HEK293 (cell line): Measurements from ENCODE around the gene GPX4.

Source experiments
- CTCF ChIA-PET: fragments of 350-600 bp; formaldehyde crosslinking; extraction: SDS; loops from one replicate; lab custom pipeline; 2021; ENCODE audit warnings: antibody characterized with exemption; lab: Yijun Ruan, JAX
- POLR2A ChIA-PET: fragments of 300-600 bp; formaldehyde crosslinking; extraction: SDS; loops from one replicate; lab custom pipeline; 2020; ENCODE audit warnings: antibody characterized with exemption, inconsistent platforms; lab: Yijun Ruan, JAX
- H3K27ac ChIP-seq: fragments of 200-500 bp; sonication (Bioruptor generic); 2 replicates; pipeline ENCODE4 v1.5.1; 2014; ENCODE audit warnings: low read depth, low read length, control low read depth, inconsistent platforms; ENCODE audit errors: extremely low read depth
- H3K36me3 ChIP-seq, 2 experiments: fragments of 200-500 bp in 1 of 2; sonication (Bioruptor generic) in 1 of 2; 1 replicate in 1 of 2; 2 replicates in 1 of 2; pipeline ENCODE4 v1.5.1; 2014 to 2017; ENCODE audit warnings: inconsistent platforms in 2 of 2, low read length in 2 of 2; ENCODE audit not compliant: control insufficient read depth in 2 of 2, insufficient read depth in 1 of 2
- H3K4me1 ChIP-seq: fragments of 200-500 bp; sonication (Bioruptor generic); 2 replicates; pipeline ENCODE4 v1.5.1; 2014; ENCODE audit warnings: mild to moderate bottlenecking, low read length, inconsistent platforms; ENCODE audit not compliant: control insufficient read depth, insufficient read depth
- H3K4me3 ChIP-seq: 2 replicates; pipeline ENCODE4 v1.5.1; 2011; ENCODE audit warnings: low read depth, mild to moderate bottlenecking, control low read depth, low read length, moderate library complexity
- H3K9me3 ChIP-seq: fragments of 200-500 bp; sonication (Bioruptor generic); 2 replicates; pipeline ENCODE4 v1.5.1; 2014; ENCODE audit warnings: low read depth, low read length, inconsistent platforms; ENCODE audit not compliant: control insufficient read depth, insufficient read depth
- BCL11B ChIP-seq: fragments of 450-650 bp; formaldehyde crosslinking; IDR thresholded peaks from 2 replicates; pipeline ENCODE4 v1.5.1; 2016; ENCODE audit warnings: low read depth, missing biosample characterization, missing genetic modification characterization
- EGR2 ChIP-seq: fragments of 450-650 bp; formaldehyde crosslinking; IDR thresholded peaks from 2 replicates; pipeline ENCODE4 v1.5.1; 2016; ENCODE audit warnings: low read depth, missing biosample characterization, missing genetic modification characterization
- HIC1 ChIP-seq: fragments of 450-650 bp; formaldehyde crosslinking; IDR thresholded peaks from 2 replicates; pipeline ENCODE4 v1.5.1; 2016; ENCODE audit warnings: missing biosample characterization, missing genetic modification characterization
- KLF1 ChIP-seq: fragments of 450-650 bp; formaldehyde crosslinking; IDR thresholded peaks from 2 replicates; pipeline ENCODE4 v1.5.1; 2016; ENCODE audit warnings: missing biosample characterization, missing genetic modification characterization
- KLF10 ChIP-seq: fragments of 450-650 bp; IDR thresholded peaks from 2 replicates; pipeline ENCODE4 v1.5.1; 2018; ENCODE audit warnings: missing biosample characterization, mild to moderate bottlenecking, missing genetic modification characterization
- KLF16 ChIP-seq: fragments of 450-650 bp; formaldehyde crosslinking; IDR thresholded peaks from 2 replicates; pipeline ENCODE4 v1.5.1; 2017; ENCODE audit warnings: missing biosample characterization, missing genetic modification characterization
- KLF8 ChIP-seq: fragments of 450-650 bp; formaldehyde crosslinking; IDR thresholded peaks from 2 replicates; pipeline ENCODE4 v1.5.1; 2016; ENCODE audit warnings: missing biosample characterization, missing genetic modification characterization
- KLF9 ChIP-seq: fragments of 450-650 bp; formaldehyde crosslinking; IDR thresholded peaks from 2 replicates; pipeline ENCODE4 v1.5.1; 2016; ENCODE audit warnings: missing biosample characterization, missing genetic modification characterization, low read depth
- PATZ1 ChIP-seq: fragments of 450-650 bp; formaldehyde crosslinking; IDR thresholded peaks from 2 replicates; pipeline ENCODE4 v1.5.1; 2016; ENCODE audit warnings: missing biosample characterization, missing genetic modification characterization
- SP2 ChIP-seq: fragments of 450-650 bp; formaldehyde crosslinking; IDR thresholded peaks from 2 replicates; pipeline ENCODE4 v1.5.1; 2016; ENCODE audit warnings: missing biosample characterization, missing genetic modification characterization
- SP3 ChIP-seq: fragments of 450-650 bp; formaldehyde crosslinking; IDR thresholded peaks from 2 replicates; pipeline ENCODE4 v1.5.1; 2016; ENCODE audit warnings: missing biosample characterization, missing genetic modification characterization
- ZFHX2 ChIP-seq: fragments of 450-650 bp; formaldehyde crosslinking; conservative IDR thresholded peaks from 2 replicates; pipeline ENCODE4 v1.5.1; 2016; ENCODE audit warnings: missing biosample characterization, missing genetic modification characterization
- ZNF121 ChIP-seq: fragments of 450-650 bp; formaldehyde crosslinking; IDR thresholded peaks from 2 replicates; pipeline ENCODE4 v1.5.1; 2016; ENCODE audit warnings: missing biosample characterization, missing genetic modification characterization
- ZNF302 ChIP-seq: fragments of 450-650 bp; formaldehyde crosslinking; IDR thresholded peaks from 2 replicates; pipeline ENCODE4 v1.5.1; 2016; ENCODE audit warnings: missing biosample characterization, missing genetic modification characterization, low read depth
- ZNF350 ChIP-seq: fragments of 450-650 bp; formaldehyde crosslinking; IDR thresholded peaks from 2 replicates; pipeline ENCODE4 v1.5.0; 2017; ENCODE audit warnings: missing biosample characterization, mild to moderate bottlenecking, missing genetic modification characterization
- ZNF394 ChIP-seq: fragments of 450-650 bp; formaldehyde crosslinking; IDR thresholded peaks from 2 replicates; pipeline ENCODE4 v1.5.1; 2016; ENCODE audit warnings: missing biosample characterization, missing genetic modification characterization, mild to moderate bottlenecking, moderate library complexity, borderline replicate concordance
- ZNF416 ChIP-seq: fragments of 450-650 bp; formaldehyde crosslinking; IDR thresholded peaks from 2 replicates; pipeline ENCODE4 v1.5.1; 2016; ENCODE audit warnings: missing biosample characterization, missing genetic modification characterization
- ZNF600 ChIP-seq: fragments of 450-650 bp; formaldehyde crosslinking; IDR thresholded peaks from 2 replicates; pipeline ENCODE4 v1.5.1; 2016; ENCODE audit warnings: missing biosample characterization, missing genetic modification characterization
- ZNF639 ChIP-seq: fragments of 450-650 bp; formaldehyde crosslinking; IDR thresholded peaks from 2 replicates; pipeline ENCODE4 v1.5.1; 2016; ENCODE audit warnings: missing biosample characterization, missing genetic modification characterization

GPX4 gene

GRCh38 chr19:1122021-1122971 is 18.5 kb downstream of the GPX4 start:
- CTCF ChIA-PET, result no interaction called here

GRCh38 chr19:1122972-1123363 is 19.2 kb downstream of the GPX4 start:
- Histone ChIP-seq H3K9me3 (no peaks in the 10 kb centered on the region), H3K4me3 (no peak overlapping the region), H3K4me1 (no peaks in the 10 kb centered on the region), H3K27ac (no peak overlapping the region), H3K36me3 (peaks cover 7 to 56% of the 10 kb centered on the region in 2 experiments; a peak in 2 of 3 replicates)
- ChIA-PET POLR2A (interaction anchor here (1.0 kb wide), 2 partner anchors 64 to 146 kb away, joined by 4 read pairs; partner anchors contain the start of gene CIRBP), CTCF (interaction anchor here (1.1 kb wide), 1 partner anchor 118 kb away, joined by 3 read pairs; no protein-coding TSS in a partner anchor)
- peak; percentile 99 for TF ChIP-seq KLF8
- 0 out of 2 replicates have a peak, but pooled peaks have one; percentile 29 for TF ChIP-seq HIC1 (tag by site-specific recombination)
- TF ChIP-seq ZNF600, result peak; percentile 95
- peak; percentile 35; the same call in 1 of the 2 replicates for TF ChIP-seq SP2 (tag by site-specific recombination)
- peak; percentile 99 for TF ChIP-seq KLF1 (tag by site-specific recombination)
- TF ChIP-seq KLF16 (tag by site-specific recombination), result peak; percentile 52; the same call in 1 of the 2 replicates
- no peak for TF ChIP-seq ZNF394 (tag by site-specific recombination)
- TF ChIP-seq PATZ1 (tag by site-specific recombination), result peak; percentile 16; the same call in 1 of the 2 replicates
- no peak for TF ChIP-seq ZNF121 (tag by site-specific recombination)
- TF ChIP-seq ZNF302 (tag by site-specific recombination), result no peak
- peak; percentile 76 for TF ChIP-seq SP3
- TF ChIP-seq KLF9, result peak; percentile 97
- TF ChIP-seq KLF10 (tag by site-specific recombination), result peak; percentile 92

More at GRCh38 chr19:1122021-1122971, 18.5 kb downstream of the GPX4 start:
- Histone ChIP-seq H3K36me3 (peaks cover 7 to 59% of the 10 kb centered on the region in 2 experiments; a peak in 2 of 3 replicates), H3K4me1 (no peaks in the 10 kb centered on the region), H3K27ac (no peak overlapping the region), H3K4me3 (no peak overlapping the region), H3K9me3 (no peaks in the 10 kb centered on the region)
- POLR2A ChIA-PET, result interaction anchor here (1.0 kb wide), 2 partner anchors 65 to 147 kb away, joined by 4 read pairs; partner anchors contain the start of gene CIRBP
- TF ChIP-seq EGR2 (tag by site-specific recombination) (peak; percentile 37; the same call in 1 of the 2 replicates), ZNF350 (tag by site-specific recombination) (no peak), ZNF639 (tag by site-specific recombination) (no peak), ZFHX2 (tag by site-specific recombination) (peak; percentile 23; the same call in 1 of the 2 replicates), ZNF416 (no peak), BCL11B (0 out of 2 replicates have a peak, but pooled peaks have one; percentile 23), PATZ1 (tag by site-specific recombination) (0 out of 2 replicates have a peak, but pooled peaks have one; percentile 29)
